HepG2 (cell line): ENCODE data around the gene STAM. TPM values are rescaled to one million over a fixed set of nuclear protein-coding genes. Genes with fewer than 3 reads are reported as not detected.

Experiments used
- AHR ChIP-seq: IDR thresholded peaks from 2 replicates; pipeline ENCODE4 v1.6.1; 2018; ENCODE audit warnings: missing genetic modification reagents, missing compliant biosample characterization
- EEA1 ChIP-seq: sonication (generic); formaldehyde crosslinking; IDR thresholded peaks from 2 replicates; pipeline ENCODE4 v1.5.1; 2020; ENCODE audit warnings: mild to moderate bottlenecking, missing genetic modification reagents, borderline replicate concordance
- ELF1 ChIP-seq: sonication (generic); formaldehyde crosslinking; IDR thresholded peaks from 2 replicates; pipeline ENCODE4 v1.4.0; 2020; ENCODE audit warnings: missing genetic modification reagents
- HNF4A ChIP-seq: sonication (generic); formaldehyde crosslinking; IDR thresholded peaks from 2 replicates; pipeline ENCODE4 v1.4.0; 2020; ENCODE audit warnings: missing genetic modification reagents
- HNF4G ChIP-seq, 2 experiments: sonication (generic) in 1 of 2; formaldehyde crosslinking in 1 of 2; IDR thresholded peaks; 2 replicates each; pipeline versions ENCODE4 v1.4.0 to v1.6.1; 2011 to 2020; ENCODE audit warnings: borderline replicate concordance in 2 of 2, low read depth in 2 of 2, mild to moderate bottlenecking in 2 of 2, low read length in 1 of 2, missing genetic modification reagents in 1 of 2, moderate library complexity in 1 of 2
- IRF2 ChIP-seq: IDR thresholded peaks from 2 replicates; pipeline ENCODE4 v1.6.1; 2018; ENCODE audit warnings: missing genetic modification reagents, missing compliant biosample characterization
- MEIS2 ChIP-seq: sonication (generic); formaldehyde crosslinking; IDR thresholded peaks from 2 replicates; pipeline ENCODE4 v1.9.0; 2021; ENCODE audit warnings: mild to moderate bottlenecking, missing genetic modification reagents
- MIER2 ChIP-seq: IDR thresholded peaks from 2 replicates; pipeline ENCODE4 v1.6.1; 2016; ENCODE audit warnings: missing biosample characterization, missing genetic modification reagents
- NCOA2 ChIP-seq: sonication (generic); formaldehyde crosslinking; IDR thresholded peaks from 2 replicates; pipeline ENCODE4 v1.8.0; 2022; ENCODE audit warnings: inconsistent platforms
- NCOA5 ChIP-seq: sonication (generic); formaldehyde crosslinking; IDR thresholded peaks from 2 replicates; pipeline ENCODE4 v1.4.0; 2020; ENCODE audit warnings: missing genetic modification reagents
- PAX8 ChIP-seq: sonication (generic); formaldehyde crosslinking; IDR thresholded peaks from 2 replicates; pipeline ENCODE4 v1.8.0; 2022; ENCODE audit warnings: mild to moderate bottlenecking, missing genetic modification reagents, borderline replicate concordance
- SAFB2 ChIP-seq: sonication (generic); formaldehyde crosslinking; IDR thresholded peaks from 2 replicates; pipeline ENCODE4 v1.5.1; 2020; ENCODE audit warnings: missing genetic modification reagents, low read depth, mild to moderate bottlenecking, borderline replicate concordance
- SIX1 ChIP-seq: sonication (generic); formaldehyde crosslinking; IDR thresholded peaks from 2 replicates; pipeline ENCODE4 v1.4.0; 2020; ENCODE audit warnings: missing genetic modification reagents, borderline replicate concordance
- SRSF1 ChIP-seq: fragments of 200-400 bp; formaldehyde crosslinking; optimal IDR thresholded peaks from 2 replicates; pipeline ENCODE3; 2017; ENCODE audit warnings: mild to moderate bottlenecking, low read depth, low read length, moderate library complexity
- SRY ChIP-seq: sonication (generic); formaldehyde crosslinking; IDR thresholded peaks from 2 replicates; pipeline ENCODE4 v1.8.0; 2022; ENCODE audit warnings: mild to moderate bottlenecking, missing genetic modification reagents
- ZBTB25 ChIP-seq: IDR thresholded peaks from 2 replicates; pipeline ENCODE4 v1.6.1; 2018; ENCODE audit warnings: missing genetic modification reagents
- ZC3H13 ChIP-seq: sonication (generic); formaldehyde crosslinking; IDR thresholded peaks from 2 replicates; pipeline ENCODE4 v1.8.1; 2023; ENCODE audit warnings: mild to moderate bottlenecking, missing genetic modification reagents, moderate library complexity
- ZNF138 ChIP-seq: sonication (generic); formaldehyde crosslinking; IDR thresholded peaks from 2 replicates; pipeline ENCODE4 v1.5.0; 2020; ENCODE audit warnings: mild to moderate bottlenecking, low read depth, missing genetic modification reagents
- ZNF354B ChIP-seq: sonication (generic); formaldehyde crosslinking; IDR thresholded peaks from 2 replicates; pipeline ENCODE4 v1.8.0; 2022; ENCODE audit warnings: mild to moderate bottlenecking, missing genetic modification reagents
- ZNF605 ChIP-seq: sonication (generic); formaldehyde crosslinking; IDR thresholded peaks from 2 replicates; pipeline ENCODE4 v1.8.0; 2022; ENCODE audit warnings: mild to moderate bottlenecking, missing genetic modification reagents
- ZNF691 ChIP-seq: sonication (generic); formaldehyde crosslinking; IDR thresholded peaks from 2 replicates; pipeline ENCODE4 v1.4.0; 2020; ENCODE audit warnings: missing genetic modification reagents, low read depth, mild to moderate bottlenecking, borderline replicate concordance
- ZNF75D ChIP-seq: sonication (generic); formaldehyde crosslinking; IDR thresholded peaks from 2 replicates; pipeline ENCODE4 v1.8.1; 2023; ENCODE audit warnings: missing genetic modification reagents, mild to moderate bottlenecking, borderline replicate concordance
- ZSCAN12 ChIP-seq: sonication (generic); formaldehyde crosslinking; IDR thresholded peaks from 2 replicates; pipeline ENCODE4 v1.9.0; 2021; ENCODE audit warnings: mild to moderate bottlenecking, missing genetic modification reagents
- polyA plus RNA-seq, 8 experiments: library from polyadenylated mRNA; depleted of rRNA in 3 of 8; stranded (reverse) in 7 of 8; unstranded in 1 of 8; fragments of >200 nt; fragmentation: Illumina TruSeq in 4 of 8; extraction: Trizol in 4 of 8; gene quantifications; 2 replicates each; pipeline versions ENCODE4 v1.2.1 to v1.2.3, GENCODE V29; 2011 to 2016; ENCODE audit warnings: low read depth in 4 of 8, missing spikeins in 1 of 8, mixed read lengths in 1 of 8; ENCODE audit not compliant: insufficient read depth in 1 of 8
- total RNA-seq, 5 experiments: library from RNA; depleted of rRNA; stranded (reverse); fragments of >200 nt; fragmentation: Illumina TruSeq; extraction: Trizol; gene quantifications; 2 replicates each; pipeline ENCODE4 v1.2.3, GENCODE V29; 2016; ENCODE audit warnings: low read depth in 1 of 5
- TF ChIP-seq, protein P1 (sequence below): sonication (generic); formaldehyde crosslinking; conservative IDR thresholded peaks from 2 replicates; pipeline ENCODE4 v1.4.0; 2020; ENCODE audit warnings: missing genetic modification reagents
- TF ChIP-seq, protein P2 (sequence below): sonication (generic); formaldehyde crosslinking; IDR thresholded peaks from 2 replicates; pipeline ENCODE4 v1.5.0; 2020; ENCODE audit warnings: missing genetic modification reagents

Gene STAM
- total and polyA plus RNA-seq, 2 of the 13 experiments (the other 11 are each of a cell fraction or from before 2014, with no cell fraction given) = 19.5 to 25.1 TPM

DNA sequence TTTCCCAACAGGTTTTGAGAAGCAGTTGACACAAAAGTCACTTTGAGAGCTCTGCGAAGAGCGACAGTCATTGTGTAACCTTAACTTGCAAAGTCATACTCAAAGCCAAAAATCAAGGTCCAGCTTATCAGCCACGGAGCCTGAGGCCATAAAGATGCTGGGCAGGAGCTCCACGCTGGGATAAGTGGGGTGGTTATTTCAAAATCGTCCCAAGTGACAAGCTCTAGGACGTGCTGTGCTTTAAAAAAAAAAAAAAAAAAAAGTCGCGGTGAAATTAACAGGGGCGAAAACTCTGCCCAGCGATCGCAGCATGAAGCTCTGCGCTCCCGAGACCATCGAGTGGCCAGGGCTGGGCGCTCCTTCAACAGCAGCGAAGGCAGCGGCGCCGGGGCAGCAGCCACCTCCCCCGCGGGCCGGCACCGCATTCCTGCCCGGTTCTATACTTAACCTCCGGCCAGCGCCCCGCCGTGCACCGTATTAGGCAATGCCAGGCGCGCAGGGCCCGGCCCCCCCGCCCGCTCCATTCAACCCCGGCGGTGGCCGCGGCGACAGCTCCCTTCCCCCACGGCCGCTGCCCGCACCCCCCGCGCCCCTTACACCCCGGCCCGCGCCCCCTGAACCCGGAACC, 27.4 kb upstream of the STAM start (continued):
- TF ChIP-seq ELF1 (CRISPR knock-in tag) = no peak
- TF ChIP-seq HNF4A (CRISPR knock-in tag) = peak; percentile 35; the same call in 1 of the 2 replicates
- no peak for TF ChIP-seq NCOA5
- TF ChIP-seq AHR (CRISPR knock-in tag) = no peak; the same call in 1 of the 2 replicates
- TF ChIP-seq ZNF75D (CRISPR knock-in tag) = no peak
- TF ChIP-seq NCOA2 (CRISPR knock-in tag) = peak; percentile 32; the same call in 1 of the 2 replicates
- TF ChIP-seq ZBTB25 (CRISPR knock-in tag) = no peak
- TF ChIP-seq, protein P1, sequence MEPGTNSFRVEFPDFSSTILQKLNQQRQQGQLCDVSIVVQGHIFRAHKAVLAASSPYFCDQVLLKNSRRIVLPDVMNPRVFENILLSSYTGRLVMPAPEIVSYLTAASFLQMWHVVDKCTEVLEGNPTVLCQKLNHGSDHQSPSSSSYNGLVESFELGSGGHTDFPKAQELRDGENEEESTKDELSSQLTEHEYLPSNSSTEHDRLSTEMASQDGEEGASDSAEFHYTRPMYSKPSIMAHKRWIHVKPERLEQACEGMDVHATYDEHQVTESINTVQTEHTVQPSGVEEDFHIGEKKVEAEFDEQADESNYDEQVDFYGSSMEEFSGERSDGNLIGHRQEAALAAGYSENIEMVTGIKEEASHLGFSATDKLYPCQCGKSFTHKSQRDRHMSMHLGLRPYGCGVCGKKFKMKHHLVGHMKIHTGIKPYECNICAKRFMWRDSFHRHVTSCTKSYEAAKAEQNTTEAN = no peak
- no peak for TF ChIP-seq MEIS2 (CRISPR knock-in tag)
- TF ChIP-seq SIX1 (CRISPR knock-in tag) = no peak
- no peak for TF ChIP-seq MIER2 (CRISPR knock-in tag)
- TF ChIP-seq ZNF691 (CRISPR knock-in tag) = no peak
- no peak for TF ChIP-seq HNF4G (IDR thresholded peaks at IDR 0.05; ENCODE audit: borderline replicate concordance, low read depth, low read length)
- no peak for TF ChIP-seq HNF4G (CRISPR knock-in tag; IDR thresholded peaks at IDR 0.05; ENCODE audit: borderline replicate concordance, low read depth)
- no peak for TF ChIP-seq SRY (CRISPR knock-in tag)
- no peak for TF ChIP-seq ZC3H13 (CRISPR knock-in tag)
- TF ChIP-seq ZSCAN12 (CRISPR knock-in tag) = no peak
- TF ChIP-seq IRF2 (CRISPR knock-in tag) = 0 out of 2 replicates have a peak, but pooled peaks have one; percentile 4
- TF ChIP-seq EEA1 (CRISPR knock-in tag) = no peak
- TF ChIP-seq ZNF605 (CRISPR knock-in tag) = 0 out of 2 replicates have a peak, but pooled peaks have one; percentile 29
- TF ChIP-seq, protein P2, sequence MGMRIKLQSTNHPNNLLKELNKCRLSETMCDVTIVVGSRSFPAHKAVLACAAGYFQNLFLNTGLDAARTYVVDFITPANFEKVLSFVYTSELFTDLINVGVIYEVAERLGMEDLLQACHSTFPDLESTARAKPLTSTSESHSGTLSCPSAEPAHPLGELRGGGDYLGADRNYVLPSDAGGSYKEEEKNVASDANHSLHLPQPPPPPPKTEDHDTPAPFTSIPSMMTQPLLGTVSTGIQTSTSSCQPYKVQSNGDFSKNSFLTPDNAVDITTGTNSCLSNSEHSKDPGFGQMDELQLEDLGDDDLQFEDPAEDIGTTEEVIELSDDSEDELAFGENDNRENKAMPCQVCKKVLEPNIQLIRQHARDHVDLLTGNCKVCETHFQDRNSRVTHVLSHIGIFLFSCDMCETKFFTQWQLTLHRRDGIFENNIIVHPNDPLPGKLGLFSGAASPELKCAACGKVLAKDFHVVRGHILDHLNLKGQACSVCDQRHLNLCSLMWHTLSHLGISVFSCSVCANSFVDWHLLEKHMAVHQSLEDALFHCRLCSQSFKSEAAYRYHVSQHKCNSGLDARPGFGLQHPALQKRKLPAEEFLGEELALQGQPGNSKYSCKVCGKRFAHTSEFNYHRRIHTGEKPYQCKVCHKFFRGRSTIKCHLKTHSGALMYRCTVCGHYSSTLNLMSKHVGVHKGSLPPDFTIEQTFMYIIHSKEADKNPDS (CRISPR knock-in tag) = no peak
- no peak for TF ChIP-seq ZNF354B (CRISPR knock-in tag)
- no peak for TF ChIP-seq PAX8 (CRISPR knock-in tag)
- TF ChIP-seq SAFB2 = no peak
- no peak for TF ChIP-seq ZNF138 (CRISPR knock-in tag)
- TF ChIP-seq SRSF1 = no peak
